Measurements from ENCODE around the gene GPRASP3.
"Not testable (repeated sequence)": the region's sequence is repeated elsewhere in the genome, so short reads cannot be mapped to it uniquely, and the experiment has no call there.

Gene GPRASP3, protein sequence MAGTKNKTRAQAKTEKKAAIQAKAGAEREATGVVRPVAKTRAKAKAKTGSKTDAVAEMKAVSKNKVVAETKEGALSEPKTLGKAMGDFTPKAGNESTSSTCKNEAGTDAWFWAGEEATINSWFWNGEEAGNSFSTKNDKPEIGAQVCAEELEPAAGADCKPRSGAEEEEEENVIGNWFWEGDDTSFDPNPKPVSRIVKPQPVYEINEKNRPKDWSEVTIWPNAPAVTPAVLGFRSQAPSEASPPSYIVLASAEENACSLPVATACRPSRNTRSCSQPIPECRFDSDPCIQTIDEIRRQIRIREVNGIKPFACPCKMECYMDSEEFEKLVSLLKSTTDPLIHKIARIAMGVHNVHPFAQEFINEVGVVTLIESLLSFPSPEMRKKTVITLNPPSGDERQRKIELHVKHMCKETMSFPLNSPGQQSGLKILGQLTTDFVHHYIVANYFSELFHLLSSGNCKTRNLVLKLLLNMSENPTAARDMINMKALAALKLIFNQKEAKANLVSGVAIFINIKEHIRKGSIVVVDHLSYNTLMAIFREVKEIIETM

DNA sequence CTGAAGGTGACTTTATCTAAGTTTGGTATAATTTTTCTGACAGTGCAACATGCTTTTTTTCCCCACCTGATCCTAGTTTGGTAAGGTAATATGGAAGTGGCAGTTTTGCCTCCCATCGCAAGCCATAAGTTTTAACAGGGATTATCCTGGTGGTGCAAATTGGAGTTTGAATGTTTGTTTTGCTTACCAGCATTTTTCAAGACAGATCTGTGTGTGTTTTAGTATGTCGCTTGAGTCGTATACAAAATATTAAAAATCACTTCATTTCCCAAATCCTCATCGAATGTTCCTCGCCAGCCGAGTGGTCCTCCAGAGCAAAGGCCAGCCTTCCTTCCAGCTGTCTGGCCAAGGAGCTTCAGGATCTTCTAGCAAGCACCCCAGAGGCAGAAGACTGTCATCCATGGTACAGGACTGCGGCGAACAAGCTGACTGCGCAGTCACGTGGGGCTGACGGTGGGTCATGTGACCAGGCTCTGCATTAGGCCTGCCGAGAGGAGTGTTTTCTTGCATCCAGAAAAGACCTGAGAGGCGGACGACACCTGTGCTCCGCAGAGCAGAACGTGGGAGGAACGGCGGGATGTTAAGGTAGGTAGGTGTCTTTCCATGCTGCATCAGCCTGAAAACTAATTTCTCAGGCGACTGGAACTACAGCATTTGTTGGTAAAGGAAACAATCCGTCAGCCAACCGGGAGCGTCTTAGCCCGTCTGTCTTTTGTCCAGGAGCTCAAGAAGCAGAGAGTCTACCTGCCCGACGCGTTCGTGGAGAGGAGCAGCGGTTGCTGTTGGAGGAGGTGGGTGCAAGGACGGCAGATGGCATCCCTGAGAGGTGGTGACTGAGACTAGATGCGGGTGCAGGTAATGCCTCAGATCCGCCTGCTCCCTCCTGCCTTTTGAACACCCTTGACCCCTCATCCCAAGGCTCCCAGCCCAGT lies at the start of gene GPRASP3:
GPRASP3 (plus strand) TSS at position 507 of the 932 bp plus-strand sequence. CDS start 28,253 bp downstream, outside the sequence.
- peak within 1 kb of the TSS; percentile 93 for H3K4me3 Mint-ChIP-seq
- no peaks in the 10 kb centered on the region for H3K36me3 Mint-ChIP-seq (ENCODE audit: low read depth)
- no peaks in the 10 kb centered on the region for H3K27me3 Mint-ChIP-seq (ENCODE audit: low read depth)
- peak within 1 kb of the TSS; percentile 64 for H3K27ac Mint-ChIP-seq
- H3K4me1 Mint-ChIP-seq (ENCODE audit: low read depth): peaks cover 8% of the 10 kb centered on the region
- H3K9me3 Mint-ChIP-seq: no peaks in the 10 kb centered on the region

DNA sequence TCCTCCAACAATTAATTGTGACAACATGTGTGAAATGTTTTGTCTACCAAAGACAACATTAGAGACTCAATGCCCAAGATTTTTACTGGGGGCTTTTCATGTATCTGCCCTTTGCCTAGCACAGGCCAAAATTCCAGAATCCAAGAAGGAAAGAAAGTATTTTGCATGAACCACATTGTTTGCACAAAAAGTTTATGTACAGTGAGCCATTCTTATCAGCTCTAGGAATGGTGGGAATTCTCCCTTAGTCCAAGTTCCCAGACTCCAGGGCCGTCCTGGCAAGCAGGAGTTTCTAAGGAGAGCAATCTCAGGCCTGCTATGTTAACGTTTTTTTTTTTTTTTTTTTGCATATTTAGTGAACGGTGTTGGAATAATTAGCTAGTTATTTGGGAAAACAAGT lies 47.7 kb upstream of the GPRASP3 start:
- Mint-ChIP-seq H3K9me3 (peaks cover 4% of the 10 kb centered on the region), H3K36me3 (ENCODE audit: low read depth) (no peaks in the 10 kb centered on the region), H3K27ac (no peak overlapping the region), H3K4me3 (no peak overlapping the region), H3K27me3 (ENCODE audit: low read depth) (no peaks in the 10 kb centered on the region), H3K4me1 (ENCODE audit: low read depth) (no peaks in the 10 kb centered on the region)

GRCh38 chrX:102677479-102677878 lies 43.1 kb upstream of the GPRASP3 start:
- peaks cover 11% of the 10 kb centered on the region for H3K9me3 Mint-ChIP-seq
- not testable (repeated sequence) for H3K27ac Mint-ChIP-seq; H3K27me3 Mint-ChIP-seq (ENCODE audit: low read depth); H3K36me3 Mint-ChIP-seq (ENCODE audit: low read depth); H3K4me3 Mint-ChIP-seq; H3K4me1 Mint-ChIP-seq (ENCODE audit: low read depth)

- no peaks in the 10 kb centered on the region for H3K27me3 Mint-ChIP-seq (ENCODE audit: low read depth)
- H3K9me3 Mint-ChIP-seq: peaks cover 12% of the 10 kb centered on the region
- no peaks in the 10 kb centered on the region for H3K36me3 Mint-ChIP-seq (ENCODE audit: low read depth)
- no peak overlapping the region for H3K27ac Mint-ChIP-seq
- no peak overlapping the region for H3K4me3 Mint-ChIP-seq
- H3K4me1 Mint-ChIP-seq (ENCODE audit: low read depth): no peaks in the 10 kb centered on the region
These were observed 35.6 kb upstream of the GPRASP3 start for GRCh38 chrX:102684772-102685520.

DNA sequence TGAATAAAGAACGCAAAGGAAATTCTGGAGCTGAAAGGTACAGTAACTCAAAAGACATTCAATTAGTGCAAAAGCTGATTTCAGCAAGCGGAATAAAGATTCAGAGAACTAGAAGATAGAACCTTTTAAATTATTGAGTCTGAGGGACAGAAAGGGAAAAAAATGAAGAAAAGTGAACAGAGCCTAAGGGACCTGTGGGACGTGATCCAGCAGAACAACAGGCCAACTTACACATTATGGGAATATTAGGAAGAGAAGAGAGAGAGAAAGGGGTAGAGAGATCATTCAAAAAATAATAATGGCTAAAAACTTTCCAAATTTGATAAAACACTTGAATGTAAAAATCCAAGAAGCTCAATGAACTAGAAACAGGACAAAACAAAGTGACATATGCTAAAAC lies 25.8 kb upstream of the GPRASP3 start:
- H3K9me3 Mint-ChIP-seq: no peaks in the 10 kb centered on the region
- H3K36me3 Mint-ChIP-seq (ENCODE audit: low read depth): no peaks in the 10 kb centered on the region
- no peak overlapping the region for H3K27ac Mint-ChIP-seq
- no peak overlapping the region for H3K4me3 Mint-ChIP-seq
- H3K4me1 Mint-ChIP-seq (ENCODE audit: low read depth): no peaks in the 10 kb centered on the region
- H3K27me3 Mint-ChIP-seq (ENCODE audit: low read depth): no peaks in the 10 kb centered on the region

DNA sequence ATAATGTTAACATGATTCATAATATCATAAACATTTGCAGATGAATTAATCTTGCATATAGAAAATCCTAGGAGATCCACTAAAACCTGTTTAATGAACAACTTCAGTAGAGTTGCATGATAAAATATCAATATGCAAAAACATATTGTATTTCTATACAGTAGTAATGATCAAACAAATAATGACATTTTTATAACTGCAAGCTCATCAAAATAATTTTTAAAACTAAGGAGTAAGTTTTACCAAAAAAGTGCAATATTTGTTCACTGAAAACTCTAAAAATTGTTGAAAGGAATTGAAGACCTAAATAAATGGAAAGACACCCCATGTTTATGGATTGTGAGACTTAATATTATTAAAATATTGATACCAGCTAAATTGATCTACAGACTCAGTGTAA lies 24.2 kb upstream of the GPRASP3 start:
- no peaks in the 10 kb centered on the region for H3K9me3 Mint-ChIP-seq
- H3K4me3 Mint-ChIP-seq: no peak overlapping the region
- no peak overlapping the region for H3K27ac Mint-ChIP-seq
- no peaks in the 10 kb centered on the region for H3K4me1 Mint-ChIP-seq (ENCODE audit: low read depth)
- H3K36me3 Mint-ChIP-seq (ENCODE audit: low read depth): no peaks in the 10 kb centered on the region
- H3K27me3 Mint-ChIP-seq (ENCODE audit: low read depth): no peaks in the 10 kb centered on the region

DNA sequence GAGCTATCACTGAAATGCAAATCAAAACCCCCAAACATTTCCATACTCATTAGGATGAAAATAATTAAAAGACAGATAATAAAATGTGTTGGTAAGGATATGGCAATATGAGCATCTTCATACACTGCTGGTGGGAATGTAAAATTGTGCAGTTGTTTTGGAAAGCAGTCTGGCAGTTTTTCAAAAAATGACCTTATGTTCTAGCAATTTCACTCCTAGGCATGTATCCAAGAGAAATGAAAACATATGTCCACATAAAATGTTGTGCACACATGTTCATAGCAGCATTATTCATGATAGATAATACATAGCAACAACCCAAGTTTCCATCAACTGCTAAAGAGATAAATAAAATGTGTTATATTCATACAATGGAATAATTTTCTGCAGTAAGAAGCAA lies 23.0 kb upstream of the GPRASP3 start:
- Mint-ChIP-seq H3K27ac (no peak overlapping the region), H3K27me3 (ENCODE audit: low read depth) (no peaks in the 10 kb centered on the region), H3K36me3 (ENCODE audit: low read depth) (no peaks in the 10 kb centered on the region), H3K9me3 (no peaks in the 10 kb centered on the region), H3K4me1 (ENCODE audit: low read depth) (no peaks in the 10 kb centered on the region), H3K4me3 (no peak overlapping the region)

- Mint-ChIP-seq H3K27me3 (ENCODE audit: low read depth) (peaks cover 30% of the 10 kb centered on the region), H3K27ac (no peak overlapping the region), H3K36me3 (ENCODE audit: low read depth) (no peaks in the 10 kb centered on the region), H3K9me3 (no peaks in the 10 kb centered on the region), H3K4me1 (ENCODE audit: low read depth) (no peaks in the 10 kb centered on the region), H3K4me3 (no peak overlapping the region)
These were observed 11.6 kb upstream of the GPRASP3 start for GRCh38 chrX:102708900-102709299.

GRCh38 chrX:102711872-102712215 lies 8.7 kb upstream of the GPRASP3 start:
- no peaks in the 10 kb centered on the region for H3K36me3 Mint-ChIP-seq (ENCODE audit: low read depth)
- no peak overlapping the region for H3K4me3 Mint-ChIP-seq
- H3K9me3 Mint-ChIP-seq: no peaks in the 10 kb centered on the region
- H3K27ac Mint-ChIP-seq: no peak overlapping the region
- no peaks in the 10 kb centered on the region for H3K4me1 Mint-ChIP-seq (ENCODE audit: low read depth)
- H3K27me3 Mint-ChIP-seq (ENCODE audit: low read depth): peaks cover 30% of the 10 kb centered on the region

DNA sequence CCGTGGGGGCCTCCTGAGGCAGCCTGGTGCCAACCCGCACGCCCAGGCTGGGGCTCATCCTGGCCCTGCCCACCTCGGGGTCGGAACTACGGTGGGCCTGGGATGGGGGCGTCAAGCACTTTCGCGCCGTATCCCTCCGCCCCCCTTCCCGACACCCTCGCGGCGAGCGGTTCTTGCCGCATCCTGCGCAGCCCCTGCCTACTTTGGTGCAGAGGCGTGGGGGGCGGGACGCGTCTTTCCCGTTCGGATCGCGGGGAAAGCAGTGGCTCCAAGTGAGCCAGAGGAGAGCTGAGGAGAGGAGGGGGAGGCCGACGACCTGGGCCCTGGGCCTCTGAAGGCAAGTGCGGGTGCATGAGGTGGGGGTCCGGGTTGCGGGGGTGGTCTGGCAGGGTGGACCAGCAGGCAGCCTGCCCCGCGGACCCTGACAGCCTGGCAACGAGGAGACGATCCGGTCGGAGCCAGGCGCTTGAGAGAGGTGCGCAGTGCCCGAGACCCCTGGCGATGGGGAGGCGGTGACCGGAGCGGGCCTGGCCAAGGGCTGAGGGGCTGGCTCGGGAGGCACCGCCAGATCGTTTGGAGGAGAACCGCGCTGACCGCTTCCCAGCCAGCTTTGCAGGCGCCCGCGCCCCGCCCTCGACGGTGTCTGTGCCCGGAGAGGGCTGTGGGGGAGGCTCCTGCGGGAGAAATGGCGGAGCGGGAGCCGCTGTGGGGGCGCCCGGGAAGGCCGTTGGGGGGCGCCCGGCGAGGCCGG lies 8.2 kb upstream of the GPRASP3 start, which contains the start of gene GPRASP2:
GPRASP2 (plus strand) TSS at position 233 of the 751 bp plus-strand sequence. CDS start 2,422 bp downstream, outside the sequence.
- Mint-ChIP-seq H3K27ac (no peak within 1 kb of the TSS), H3K9me3 (no peaks in the 10 kb centered on the region), H3K36me3 (ENCODE audit: low read depth) (no peaks in the 10 kb centered on the region), H3K4me3 (peak within 1 kb of the TSS; percentile 73), H3K4me1 (ENCODE audit: low read depth) (no peaks in the 10 kb centered on the region), H3K27me3 (ENCODE audit: low read depth) (peaks cover 30% of the 10 kb centered on the region)

DNA sequence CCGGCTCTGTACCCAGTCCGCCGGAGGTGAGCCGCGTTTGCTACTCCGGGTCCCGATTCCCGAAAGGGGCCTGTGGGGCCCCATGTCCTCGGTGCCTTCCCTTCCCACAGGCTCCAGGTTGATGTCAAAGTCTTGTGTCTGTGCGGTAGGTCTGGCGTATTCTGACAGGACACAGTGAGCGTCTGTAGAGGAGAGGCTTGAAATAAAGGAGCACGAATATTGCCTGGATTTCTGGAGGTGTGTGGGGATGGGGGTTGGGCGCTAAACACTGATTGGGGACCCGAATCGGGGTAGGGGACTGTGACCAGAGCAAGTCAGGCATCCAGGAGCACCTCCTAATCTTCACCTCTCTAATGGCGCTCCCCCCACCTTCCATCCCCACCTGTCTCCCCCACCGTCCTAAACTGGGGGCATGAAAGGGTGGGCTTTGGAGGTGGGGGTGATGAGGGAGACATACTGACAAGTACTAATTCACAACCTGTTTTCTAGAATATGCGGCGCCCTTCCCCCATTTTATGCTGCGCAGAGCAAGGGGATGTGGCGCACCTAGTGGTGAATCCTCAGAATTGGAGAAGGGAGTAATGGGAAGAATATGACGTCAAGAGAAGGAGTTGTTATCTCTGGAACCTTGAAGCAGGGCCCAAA lies 7.4 kb upstream of the GPRASP3 start:
- Mint-ChIP-seq H3K9me3 (no peaks in the 10 kb centered on the region), H3K27me3 (ENCODE audit: low read depth) (peaks cover 28% of the 10 kb centered on the region), H3K4me1 (ENCODE audit: low read depth) (no peaks in the 10 kb centered on the region), H3K4me3 (peak overlapping the region; percentile 37), H3K36me3 (ENCODE audit: low read depth) (no peaks in the 10 kb centered on the region), H3K27ac (no peak overlapping the region)

- H3K9me3 Mint-ChIP-seq: no peaks in the 10 kb centered on the region
- peaks cover 16% of the 10 kb centered on the region for H3K27me3 Mint-ChIP-seq (ENCODE audit: low read depth)
- no peak overlapping the region for H3K27ac Mint-ChIP-seq
- no peaks in the 10 kb centered on the region for H3K4me1 Mint-ChIP-seq (ENCODE audit: low read depth)
- no peaks in the 10 kb centered on the region for H3K36me3 Mint-ChIP-seq (ENCODE audit: low read depth)
- no peak overlapping the region for H3K4me3 Mint-ChIP-seq
These were observed 5.5 kb upstream of the GPRASP3 start for GRCh38 chrX:102714994-102715393.

DNA sequence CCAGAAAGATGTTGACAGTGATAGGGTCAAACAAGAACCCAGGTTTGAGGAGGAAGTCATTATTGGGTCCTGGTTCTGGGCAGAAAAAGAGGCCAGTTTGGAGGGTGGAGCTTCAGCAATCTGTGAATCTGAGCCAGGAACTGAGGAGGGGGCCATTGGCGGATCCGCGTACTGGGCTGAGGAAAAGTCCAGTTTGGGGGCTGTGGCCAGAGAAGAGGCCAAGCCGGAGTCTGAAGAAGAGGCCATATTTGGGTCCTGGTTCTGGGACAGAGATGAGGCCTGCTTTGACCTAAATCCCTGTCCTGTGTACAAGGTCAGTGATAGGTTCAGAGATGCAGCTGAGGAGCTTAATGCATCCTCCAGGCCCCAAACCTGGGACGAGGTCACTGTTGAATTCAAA lies 4.6 kb upstream of the GPRASP3 start:
- H3K36me3 Mint-ChIP-seq (ENCODE audit: low read depth): no peaks in the 10 kb centered on the region
- H3K9me3 Mint-ChIP-seq: no peaks in the 10 kb centered on the region
- peaks cover 10% of the 10 kb centered on the region for H3K27me3 Mint-ChIP-seq (ENCODE audit: low read depth)
- no peak overlapping the region for H3K27ac Mint-ChIP-seq
- H3K4me1 Mint-ChIP-seq (ENCODE audit: low read depth): peaks cover 8% of the 10 kb centered on the region
- H3K4me3 Mint-ChIP-seq: no peak overlapping the region
